GM18909 (cell line): ENCODE data around the gene CERS6.

Source experiments
- ATAC-seq: cut with Tn5 transposase; IDR thresholded peaks from one replicate; pipeline ENCODE4 v1.9.1; 2021; ENCODE audit warnings: mild to moderate bottlenecking; ENCODE audit not compliant: unreplicated experiment, poor library complexity

Gene CERS6

DNA sequence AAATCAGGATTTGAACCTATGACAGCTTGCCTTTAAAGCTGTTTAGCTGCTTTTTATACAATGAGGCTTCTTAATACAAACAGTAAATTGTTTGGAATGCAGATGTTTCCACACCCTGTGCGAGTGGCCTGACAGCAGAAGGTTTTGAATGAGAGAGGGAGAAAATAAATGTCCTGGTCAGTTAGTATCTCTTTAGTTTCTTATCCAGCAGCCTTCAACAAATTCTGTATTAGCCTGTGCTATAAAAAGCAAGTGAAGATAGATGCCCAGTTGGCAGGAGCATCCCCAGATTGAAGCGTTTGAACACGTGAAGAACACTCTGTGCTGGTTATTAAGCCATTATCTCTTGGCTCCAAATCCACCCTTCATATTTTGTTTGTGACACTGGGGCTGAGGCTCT is 70.6 kb downstream of the CERS6 start:
- no peak for ATAC-seq

- ATAC-seq = no peak
Measured at GRCh38 chr2:168528016-168528415, 71.9 kb downstream of the CERS6 start.

- no peak for ATAC-seq
Measured at GRCh38 chr2:168528469-168528868, 72.4 kb downstream of the CERS6 start.

DNA sequence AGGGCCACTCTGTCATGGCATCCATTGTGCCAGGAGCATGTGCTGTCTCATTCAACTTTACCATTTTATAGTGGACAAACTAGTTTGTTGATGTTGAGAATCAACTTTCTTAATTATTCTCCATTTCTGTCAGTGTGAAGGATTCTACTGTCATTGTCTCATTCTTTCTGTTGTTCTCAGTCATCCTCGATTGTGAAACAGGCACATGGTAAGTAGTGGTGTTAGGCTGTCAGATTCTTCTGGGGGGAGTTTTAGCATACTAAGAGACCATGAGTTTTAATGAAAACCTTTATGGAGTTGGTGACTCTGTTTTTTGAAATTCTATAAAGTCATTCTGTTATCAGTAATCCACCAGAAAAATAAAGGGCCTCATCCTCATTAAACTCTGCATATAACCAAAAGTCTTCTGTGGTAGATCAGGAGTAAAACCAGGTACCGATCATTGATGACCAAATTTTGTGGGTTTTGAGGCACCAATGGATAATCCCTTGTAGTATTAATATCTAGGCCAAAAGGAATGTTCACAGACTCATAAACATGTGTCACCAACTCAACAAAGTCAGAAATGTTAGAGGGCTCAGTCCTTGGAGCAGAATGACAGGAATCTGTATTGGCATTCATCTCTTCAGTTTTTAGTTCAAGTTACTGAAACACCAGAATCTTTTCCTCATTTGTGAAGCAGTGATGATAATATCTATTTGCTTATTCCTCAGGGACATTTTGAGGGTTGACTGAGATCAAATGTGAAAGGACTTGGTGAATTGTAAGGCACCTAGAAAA is 73.2 kb downstream of the CERS6 start:
- no peak for ATAC-seq

DNA sequence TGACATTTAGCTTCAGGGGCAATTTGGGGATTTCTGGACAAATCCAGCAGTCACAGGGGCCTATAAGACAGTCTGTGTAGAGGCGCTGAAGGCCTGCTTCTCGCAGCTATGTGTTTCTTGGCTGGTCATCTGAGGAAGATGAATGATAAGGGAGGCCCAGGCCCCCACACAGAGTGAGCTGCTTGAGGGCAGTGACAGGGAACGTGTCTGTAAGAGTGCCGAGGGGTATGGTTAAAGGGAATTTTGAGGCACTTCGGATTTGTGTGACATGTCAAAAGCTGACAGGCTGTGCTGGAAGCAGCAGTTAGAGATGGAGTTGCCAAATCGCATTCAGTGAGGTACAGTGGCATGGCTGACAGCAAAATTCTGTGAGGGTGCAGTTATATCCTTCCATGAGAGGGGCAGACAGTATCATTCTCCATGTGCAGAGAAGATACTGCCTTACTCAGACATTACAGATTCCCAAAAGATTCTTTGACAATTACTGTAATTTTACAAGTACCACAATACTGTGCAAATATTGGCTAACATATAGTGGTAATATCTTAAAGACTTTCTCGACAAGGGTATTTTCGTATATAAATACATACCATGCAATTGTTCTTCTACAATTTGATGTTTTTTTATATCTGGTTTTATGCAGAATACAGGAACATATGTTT is 74.0 kb downstream of the CERS6 start:
- ATAC-seq = no peak

GRCh38 chr2:168530982-168531622 is 75.0 kb downstream of the CERS6 start:
- ATAC-seq = peak; percentile 41

GRCh38 chr2:168534926-168535325 is 78.9 kb downstream of the CERS6 start:
- no peak for ATAC-seq

DNA sequence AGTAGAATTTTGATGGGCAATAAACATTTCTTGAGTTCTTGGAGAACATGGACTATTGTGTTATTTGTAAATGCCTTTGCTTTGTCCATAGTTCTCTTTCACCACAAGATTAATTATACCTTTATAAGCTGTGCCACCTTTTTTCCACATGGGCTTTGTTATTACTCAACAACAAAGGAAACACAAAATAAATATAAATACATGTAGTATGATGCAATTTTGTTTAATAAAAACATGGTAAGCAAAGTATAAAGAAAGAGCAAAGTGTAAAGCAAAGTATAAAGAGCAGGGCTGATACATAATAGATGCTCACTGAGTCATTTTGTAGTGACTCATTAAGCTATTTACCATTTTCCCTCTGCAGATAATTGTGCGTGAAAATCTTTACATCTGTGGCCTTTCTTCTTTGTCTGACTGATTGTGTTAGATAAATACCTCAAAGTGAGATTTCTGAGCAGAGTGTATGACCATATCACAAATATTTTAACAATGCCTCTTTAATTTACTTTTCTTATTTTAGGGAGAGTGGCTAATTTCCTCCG is 80.9 kb downstream of the CERS6 start:
- no peak for ATAC-seq

GRCh38 chr2:168538133-168538532 is 82.1 kb downstream of the CERS6 start:
- no peak for ATAC-seq

- no peak for ATAC-seq
Measured at GRCh38 chr2:168538534-168538933, 82.5 kb downstream of the CERS6 start.

DNA sequence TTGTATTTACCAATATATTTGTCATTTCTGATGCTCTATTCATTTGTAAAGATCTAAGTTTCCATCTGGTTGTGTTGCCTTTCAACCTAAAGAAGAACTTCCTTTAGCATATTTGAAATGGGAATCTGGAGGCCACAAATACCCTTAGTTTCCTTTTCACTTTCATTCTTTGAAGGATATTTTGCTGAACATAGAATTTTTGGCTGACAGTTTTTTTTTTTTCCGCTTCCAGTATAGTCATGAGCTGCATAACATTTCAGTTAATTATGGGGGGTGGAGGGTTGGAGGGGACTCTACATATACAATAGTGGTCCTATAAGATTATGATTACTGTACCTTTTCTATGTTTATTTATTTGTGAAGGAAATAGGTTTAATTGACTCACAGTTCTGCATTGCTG is 83.9 kb downstream of the CERS6 start:
- no peak for ATAC-seq

GRCh38 chr2:168541858-168542257 is 85.8 kb downstream of the CERS6 start:
- ATAC-seq = no peak

DNA sequence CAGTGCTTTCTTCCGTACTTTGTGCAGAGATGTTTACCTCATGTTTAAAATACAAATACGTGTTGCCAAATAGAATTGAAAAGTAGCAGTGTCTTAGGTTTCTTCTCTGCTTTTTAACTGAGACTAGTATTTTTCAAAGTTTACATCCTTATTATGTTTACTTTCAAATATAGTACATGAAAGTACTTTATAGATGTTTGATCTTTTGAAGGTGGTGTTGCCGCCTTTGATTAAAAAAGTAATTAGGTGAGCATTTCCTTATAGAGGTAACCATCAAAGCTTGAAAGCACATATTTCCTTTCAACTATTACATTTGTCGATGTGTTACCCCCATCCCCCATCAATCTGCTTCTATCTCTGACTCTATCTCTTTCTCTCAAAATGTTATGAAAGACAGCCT is 87.0 kb downstream of the CERS6 start:
- ATAC-seq = no peak

DNA sequence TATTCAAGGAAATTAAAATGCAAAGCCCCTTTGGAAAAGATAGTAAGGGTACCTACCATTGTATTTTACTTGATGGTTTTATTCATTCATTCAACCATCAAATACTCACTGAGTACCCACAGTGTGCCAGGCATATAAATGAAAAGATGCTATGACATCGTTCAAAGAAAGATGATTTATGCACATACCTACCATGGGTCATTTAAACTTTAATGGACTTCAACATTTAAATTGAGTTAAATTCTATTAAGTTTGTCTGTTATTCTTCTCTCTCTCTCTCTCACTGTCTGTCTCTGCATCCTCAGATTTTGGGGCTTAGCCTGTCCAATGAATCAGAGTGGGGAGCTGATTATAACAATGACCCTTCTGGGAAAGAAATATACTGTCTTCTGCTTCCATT is 87.9 kb downstream of the CERS6 start:
- ATAC-seq = no peak

DNA sequence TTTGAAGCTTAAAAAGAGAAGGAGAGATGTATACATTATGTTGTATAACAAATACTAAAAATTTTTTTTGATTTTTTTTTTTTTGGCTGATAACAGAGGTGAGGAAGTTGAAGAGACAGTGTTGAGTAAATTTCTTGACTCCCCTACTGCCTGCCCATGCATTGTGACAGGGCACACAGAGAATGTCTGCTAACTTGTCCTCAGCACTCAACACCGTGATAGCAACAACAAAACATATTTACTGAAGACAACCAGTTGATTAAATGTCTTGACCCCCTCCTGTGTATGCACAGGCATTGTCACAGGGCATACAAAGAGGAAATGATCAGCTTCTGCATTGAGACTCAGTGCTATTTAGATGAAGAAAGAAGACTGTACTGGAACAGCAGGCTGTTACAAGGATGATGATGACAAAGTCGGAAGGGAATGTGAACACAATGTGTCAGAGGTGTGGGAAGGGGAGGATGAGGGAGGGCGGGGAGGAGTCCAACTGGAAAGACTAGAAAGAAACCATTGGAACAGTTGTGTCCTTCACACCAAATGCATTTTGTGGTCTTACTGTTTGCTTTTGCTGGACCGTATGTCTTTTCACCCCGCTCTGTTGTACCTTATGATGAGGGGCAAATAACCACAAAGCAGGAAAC is 89.5 kb downstream of the CERS6 start:
- no peak for ATAC-seq

- no peak for ATAC-seq
Measured at GRCh38 chr2:168550670-168551069, 94.6 kb downstream of the CERS6 start.

DNA sequence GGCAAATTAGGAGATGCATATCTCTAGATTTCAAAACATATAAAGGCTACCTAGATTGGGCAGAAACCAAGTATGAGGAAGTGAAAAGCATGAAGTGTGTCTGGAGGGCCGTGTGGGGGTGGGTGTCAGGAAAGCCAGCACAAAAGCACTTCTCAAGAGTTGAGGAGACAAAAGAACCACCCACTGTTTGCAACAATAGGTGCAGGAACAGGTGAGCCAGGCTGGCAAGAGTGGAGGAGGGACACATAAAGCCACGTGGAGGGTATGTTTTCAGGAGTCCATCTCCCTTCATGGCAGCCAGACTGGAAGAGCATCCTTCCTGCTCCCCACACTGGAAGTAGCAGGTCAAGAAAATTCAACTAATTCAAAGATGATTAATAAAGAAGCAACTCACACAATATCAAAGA is 96.4 kb downstream of the CERS6 start:
- peak; percentile 96 for ATAC-seq

DNA sequence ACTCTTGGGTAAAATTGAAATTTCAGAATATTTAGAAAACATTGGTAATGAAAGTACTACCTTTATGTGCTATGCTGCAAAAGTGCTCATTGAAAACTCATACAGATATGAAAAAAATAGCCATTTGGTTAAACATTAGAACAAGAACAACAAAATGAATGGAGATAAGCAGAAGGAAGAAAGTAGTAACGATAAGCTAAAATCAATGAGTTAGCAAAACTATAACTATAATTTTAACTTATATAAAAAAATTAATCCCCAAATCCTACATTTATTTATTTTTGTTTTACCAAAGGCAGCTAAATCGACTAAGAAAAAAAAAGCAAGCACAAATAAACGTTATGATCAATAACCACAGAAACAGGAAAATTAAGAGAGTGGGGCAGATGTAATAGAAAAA is 99.2 kb downstream of the CERS6 start:
- no peak for ATAC-seq

DNA sequence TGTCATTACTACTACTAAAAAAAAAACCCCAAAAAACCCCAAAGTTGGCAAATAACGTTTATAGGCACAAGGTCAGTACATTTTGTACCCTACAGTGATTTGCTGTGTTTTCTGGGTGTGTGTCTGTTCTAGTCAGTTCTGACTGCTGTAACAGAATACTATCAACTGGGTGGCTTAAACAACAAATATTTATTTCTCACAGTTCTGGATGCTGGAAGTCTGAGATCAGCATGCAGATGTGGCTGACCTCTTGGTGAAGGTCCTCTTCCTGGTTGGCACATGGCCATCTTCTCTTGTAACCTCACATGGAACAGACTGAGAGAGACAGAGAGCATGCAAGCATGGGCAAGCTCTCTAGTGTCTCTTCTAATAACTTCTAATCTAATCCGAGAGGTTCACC is 103.1 kb downstream of the CERS6 start:
- no peak for ATAC-seq

- peak; percentile 65 for ATAC-seq
Measured at GRCh38 chr2:168560817-168561499, 104.9 kb downstream of the CERS6 start.
